ENCODE results near the gene SORCS2. TPM values are rescaled to one million over a fixed set of nuclear protein-coding genes. Genes with fewer than 3 reads are reported as not detected.

SORCS2 gene
- total and polyA plus RNA-seq, 2 of the 8 experiments (the other 6 are each of a cell fraction or from before 2014, with no cell fraction given) = 0.36 to 1.8 TPM

DNA sequence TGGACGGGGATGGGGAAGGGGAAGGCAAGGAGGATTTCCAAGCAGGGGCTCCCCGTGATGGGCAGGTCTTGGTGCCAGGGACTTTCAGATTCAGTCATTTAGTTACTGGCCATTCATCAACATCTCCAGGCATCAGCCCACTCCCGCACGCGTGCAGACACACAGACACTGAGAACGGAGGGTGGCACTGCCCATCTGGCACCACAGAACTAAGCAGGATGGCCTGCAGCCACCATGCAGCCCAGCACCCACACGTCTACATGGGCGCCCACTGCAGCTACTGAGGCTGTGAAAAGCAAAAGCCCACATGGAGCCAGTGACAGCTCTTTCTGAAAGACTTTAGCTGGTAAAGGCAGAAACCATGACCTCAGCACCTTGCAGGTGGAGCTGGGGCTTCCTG, 418.5 kb downstream of the SORCS2 start:
- no peaks in the 10 kb centered on the region for H3K79me2 ChIP-seq (ENCODE audit: control insufficient read depth in 1 of 2, insufficient read depth in 2 of 2, low read length in 2 of 2)
- CTCF ChIA-PET (ENCODE audit: partially characterized antibody) = interaction anchor here (0.7 to 0.8 kb wide), 2 partner anchors 23 to 73 kb away, joined by 3 read pairs; no protein-coding TSS in a partner anchor

More for the DNA sequence above, 418.5 kb downstream of the SORCS2 start:
- no peak for DNase-seq (ENCODE audit: low read depth in 1 of 2, low spot score in 2 of 2)
- FAIRE-seq = no peak
- no peak overlapping the region for H2AK5ac ChIP-seq (ENCODE audit: low read depth, low read length)
- H4K5ac ChIP-seq (ENCODE audit: insufficient read length, low read depth, low read length) = no peak overlapping the region
- no peak overlapping the region for H4K91ac ChIP-seq (replicated peaks; ENCODE audit: insufficient read length, low read length)
- no peak overlapping the region for H3K14ac ChIP-seq (ENCODE audit: insufficient read length)
- H3K23ac ChIP-seq (ENCODE audit: insufficient read length) = no peak overlapping the region
- H3K4me2 ChIP-seq (ENCODE audit: insufficient read depth in 1 of 2, low read depth in 2 of 2, low read length in 2 of 2) = no peak overlapping the region
- H3K56ac ChIP-seq (replicated peaks; ENCODE audit: insufficient read length, low read depth, low read length) = no peak overlapping the region
- peaks cover 0 to 6% of the 10 kb centered on the region in 2 experiments; a peak in 1 of 4 replicates for H3K9me3 ChIP-seq (ENCODE audit: insufficient read depth in 2 of 2, low read depth in 1 of 2, low read length in 1 of 2)
- no peak overlapping the region for H3K4ac ChIP-seq (replicated peaks; ENCODE audit: insufficient read length, low read depth, low read length)
- H3K23me2 ChIP-seq (ENCODE audit: low read depth, low read length) = peaks cover 15% of the 10 kb centered on the region; the same call in 1 of the 2 replicates
- H2AFZ ChIP-seq (ENCODE audit: low read length) = no peak overlapping the region
- no peaks in the 10 kb centered on the region for H3K4me1 ChIP-seq (replicated peaks in 1 of 4; ENCODE audit: control insufficient read depth in 3 of 4, insufficient read depth in 4 of 4, low read length in 3 of 4)
- H2BK5ac ChIP-seq (ENCODE audit: low read depth, low read length) = no peak overlapping the region
- no peak overlapping the region for H2BK20ac ChIP-seq (ENCODE audit: low read length)
- no peak overlapping the region for H2BK120ac ChIP-seq (replicated peaks; ENCODE audit: low read depth, low read length)
- H3K18ac ChIP-seq (ENCODE audit: extremely low read depth, low read length) = no peak overlapping the region
- no peaks in the 10 kb centered on the region for H3K36me3 ChIP-seq (ENCODE audit: control insufficient read depth in 2 of 4, insufficient read depth in 4 of 4, low read length in 3 of 4)
- POLR2A ChIA-PET (ENCODE audit: partially characterized antibody) = no interaction called here
- no peaks in the 10 kb centered on the region; a peak in 1 of 7 replicates for H3K27me3 ChIP-seq (replicated peaks in 1 of 4; ENCODE audit: control insufficient read depth in 3 of 4, extremely low read depth in 1 of 4, insufficient read depth in 3 of 4, low read length in 3 of 4)
- 95% methylated on average over 8 of the region's 8 CpGs; no CpG with 5 or more reads in 1 of the 2 experiments for WGBS, 2 experiments (ENCODE audit: extremely low coverage in 1 of 2, insufficient coverage in 1 of 2, insufficient read length in 1 of 2, insufficient replicate concordance in 2 of 2, low coverage in 1 of 2, low lambda C conversion rate in 2 of 2, missing lambda C conversion rate in 1 of 2)
- H4K20me1 ChIP-seq (replicated peaks in 1 of 2; ENCODE audit: control insufficient read depth in 1 of 2, insufficient read depth in 2 of 2, low read length in 2 of 2) = peaks cover 0 to 5% of the 10 kb centered on the region in 2 experiments
- no peak overlapping the region for H3K9ac ChIP-seq (replicated peaks in 1 of 4; ENCODE audit: extremely low read depth in 1 of 4, low read depth in 3 of 4, low read length in 3 of 4)
- no peak overlapping the region for H2BK12ac ChIP-seq (ENCODE audit: low read depth, low read length)
- no peak overlapping the region for H2BK15ac ChIP-seq (ENCODE audit: low read length)
- H3K79me1 ChIP-seq (ENCODE audit: low read depth, low read length) = no peaks in the 10 kb centered on the region
- no peak overlapping the region for H3K27ac ChIP-seq (ENCODE audit: low read depth, low read length)
- TF ChIP-seq CBX5 (IDR thresholded peaks at IDR 0.05; ENCODE audit: low read depth, low read length) = no peak
- no peak for TF ChIP-seq RXRA (IDR thresholded peaks at IDR 0.05; ENCODE audit: insufficient read depth, low read depth, low read length)
- no peak for TF ChIP-seq ASH2L (IDR thresholded peaks at IDR 0.05; ENCODE audit: low read length)
- no peak for TF ChIP-seq SUZ12 (IDR thresholded peaks at IDR 0.05; ENCODE audit: low read length)
- no peak for TF ChIP-seq RFX5 (IDR thresholded peaks at IDR 0.05; ENCODE audit: borderline replicate concordance, low read depth, low read length)
- no peak for TF ChIP-seq TBP (IDR thresholded peaks at IDR 0.05; ENCODE audit: low read depth, low read length)
- no peak for TF ChIP-seq KDM4A (IDR thresholded peaks at IDR 0.05; ENCODE audit: low read depth, low read length, severe bottlenecking)
- no peak for TF ChIP-seq HDAC2 (IDR thresholded peaks at IDR 0.05; ENCODE audit: borderline replicate concordance in 1 of 2, low read depth in 2 of 2, low read length in 2 of 2)
- no peak for TF ChIP-seq KDM1A (IDR thresholded peaks at IDR 0.05; ENCODE audit: borderline replicate concordance, low read length)
- no peak for TF ChIP-seq HDAC6 (IDR thresholded peaks at IDR 0.05; ENCODE audit: low read depth, low read length)
- no peak for TF ChIP-seq RNF2 (IDR thresholded peaks at IDR 0.05; ENCODE audit: borderline replicate concordance, low read depth, low read length, missing control alignments, poor library complexity, severe bottlenecking)
- TF ChIP-seq FOSL1 (IDR thresholded peaks at IDR 0.05; ENCODE audit: insufficient read depth, low read depth, low read length) = no peak
- no peak for TF ChIP-seq NANOG (IDR thresholded peaks at IDR 0.05; ENCODE audit: insufficient read depth, low read depth, low read length, poor library complexity, severe bottlenecking)
- no peak for TF ChIP-seq YY1 (IDR thresholded peaks at IDR 0.05; ENCODE audit: low read depth, low read length)
- no peak overlapping the region for H3K4me3 ChIP-seq (ENCODE audit: extremely low read depth in 1 of 4, insufficient read depth in 2 of 4, low read depth in 3 of 4, low read length in 4 of 4)
- H4K8ac ChIP-seq (ENCODE audit: extremely low read depth, insufficient read depth, low read length) = no peak overlapping the region
